ENCODE measurements around the gene MAP7D2.

The MAP7D2 gene

DNA sequence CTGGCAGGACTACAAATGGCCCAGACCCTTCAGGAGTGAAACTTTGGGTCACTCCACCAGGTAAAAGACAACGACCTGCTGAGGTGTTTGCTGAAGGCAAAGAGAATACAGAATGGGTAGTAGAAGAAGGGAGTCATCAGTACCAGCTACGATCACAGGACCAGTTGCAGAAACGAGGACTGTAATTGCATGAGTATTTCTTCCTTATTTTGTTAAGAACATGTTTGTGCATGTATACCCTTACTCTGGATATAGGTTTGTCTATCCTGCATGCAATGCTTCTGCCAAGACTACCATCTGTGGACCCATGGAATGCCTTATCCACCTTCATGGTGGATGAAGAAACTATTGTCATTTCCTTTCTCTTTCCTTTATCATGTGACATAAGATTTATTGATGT is 77.7 kb downstream of the MAP7D2 start:
- no peak for DNase-seq (ENCODE audit: low read depth)

DNA sequence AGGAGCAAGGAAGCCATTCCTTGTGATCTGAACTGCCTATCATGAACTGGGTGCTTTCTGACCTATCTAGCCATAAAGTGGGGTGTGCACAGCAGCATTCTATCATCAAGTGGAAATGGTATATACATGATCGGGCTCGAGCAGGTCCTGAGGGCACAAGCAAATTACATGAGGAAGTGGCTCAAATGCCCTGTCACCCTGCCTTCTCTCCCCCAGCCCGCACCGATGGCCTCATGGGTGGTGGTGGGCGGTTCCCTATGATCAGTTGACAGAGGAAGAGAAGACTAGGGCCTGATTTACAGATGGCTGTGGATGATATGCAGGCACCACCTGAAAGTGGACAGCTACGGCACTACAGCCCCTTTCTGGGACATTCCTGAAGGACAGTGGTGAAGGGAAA is 79.5 kb downstream of the MAP7D2 start:
- no peak for DNase-seq (ENCODE audit: low read depth)

DNA sequence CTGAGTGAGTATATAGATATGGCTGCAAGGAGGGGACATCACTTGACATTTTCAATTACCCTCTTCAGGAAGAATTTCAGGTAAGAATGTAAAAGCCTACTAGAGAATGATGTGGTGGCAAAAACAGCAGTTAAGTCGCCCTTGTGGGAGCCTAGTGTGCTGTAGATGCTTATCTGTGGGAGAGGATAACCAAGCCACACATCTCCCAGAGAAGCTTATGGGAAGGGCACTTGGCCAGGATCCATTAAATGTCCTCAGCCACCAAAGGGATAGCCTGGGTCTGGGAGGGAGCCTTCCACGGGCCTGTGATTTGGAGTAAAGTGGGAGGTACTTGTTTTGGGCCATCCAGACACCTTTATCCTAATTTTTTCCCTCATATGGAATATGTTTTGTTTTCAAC is 84.5 kb downstream of the MAP7D2 start:
- DNase-seq (ENCODE audit: low read depth) = no peak

DNA sequence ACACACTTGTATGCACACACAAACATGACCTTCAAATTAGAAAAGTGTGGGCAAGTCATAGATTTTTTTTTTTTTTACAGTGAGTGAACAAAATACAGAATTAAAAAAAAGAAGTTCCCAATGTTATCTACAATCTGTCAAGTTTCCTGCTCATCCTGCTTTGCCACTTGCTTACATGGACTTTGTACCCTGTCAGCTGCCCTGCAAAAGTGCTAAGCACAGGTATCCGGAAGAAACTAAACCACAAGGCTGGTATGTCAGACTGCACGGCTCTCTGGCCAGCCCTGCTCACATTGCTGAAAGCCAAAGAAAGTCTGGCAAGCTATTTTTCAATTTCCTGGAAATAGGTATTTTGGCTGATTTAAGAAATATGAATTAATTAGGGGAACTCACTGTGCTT is 87.0 kb downstream of the MAP7D2 start:
- no peak for DNase-seq (ENCODE audit: low read depth)

DNA sequence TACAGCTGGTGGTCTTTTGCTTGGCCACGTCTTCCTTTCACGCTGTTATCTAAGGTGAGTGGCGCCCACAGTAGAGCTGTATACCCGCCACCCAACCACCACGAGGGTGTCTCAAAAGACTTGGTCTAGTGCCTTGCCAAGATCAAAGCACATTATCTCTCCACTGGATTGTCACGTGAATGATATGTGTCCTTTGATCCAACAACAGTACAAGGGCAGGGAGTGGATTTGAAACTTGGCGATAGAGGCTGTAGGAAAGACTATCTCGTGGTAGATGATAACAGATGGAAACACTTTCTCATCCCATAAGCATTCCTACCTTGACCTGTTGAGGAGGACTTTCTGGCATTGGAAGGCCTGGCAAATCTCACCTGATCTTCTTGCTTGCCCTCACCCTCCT is 88.1 kb downstream of the MAP7D2 start:
- no peak for DNase-seq (ENCODE audit: low read depth)

DNA sequence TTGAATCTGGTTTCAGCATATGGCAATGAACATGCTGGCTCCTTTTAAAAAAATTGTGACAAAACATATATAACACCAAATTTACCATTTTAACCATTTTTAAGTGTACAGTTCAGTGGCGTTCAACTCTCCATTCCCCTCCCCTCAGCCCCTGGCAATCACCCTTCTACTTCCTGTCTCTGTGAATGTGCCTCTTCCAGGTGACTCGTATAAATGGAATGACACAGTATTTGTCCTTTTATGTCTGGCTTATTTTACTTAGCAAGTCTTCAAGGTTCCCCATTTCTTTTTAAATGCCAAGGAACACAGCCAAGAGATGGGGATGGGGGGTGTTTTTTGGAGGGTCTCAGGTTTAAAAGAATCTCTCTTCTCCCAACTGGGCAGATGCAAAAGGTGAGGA is 90.4 kb downstream of the MAP7D2 start:
- DNase-seq (ENCODE audit: low read depth) = no peak

DNA sequence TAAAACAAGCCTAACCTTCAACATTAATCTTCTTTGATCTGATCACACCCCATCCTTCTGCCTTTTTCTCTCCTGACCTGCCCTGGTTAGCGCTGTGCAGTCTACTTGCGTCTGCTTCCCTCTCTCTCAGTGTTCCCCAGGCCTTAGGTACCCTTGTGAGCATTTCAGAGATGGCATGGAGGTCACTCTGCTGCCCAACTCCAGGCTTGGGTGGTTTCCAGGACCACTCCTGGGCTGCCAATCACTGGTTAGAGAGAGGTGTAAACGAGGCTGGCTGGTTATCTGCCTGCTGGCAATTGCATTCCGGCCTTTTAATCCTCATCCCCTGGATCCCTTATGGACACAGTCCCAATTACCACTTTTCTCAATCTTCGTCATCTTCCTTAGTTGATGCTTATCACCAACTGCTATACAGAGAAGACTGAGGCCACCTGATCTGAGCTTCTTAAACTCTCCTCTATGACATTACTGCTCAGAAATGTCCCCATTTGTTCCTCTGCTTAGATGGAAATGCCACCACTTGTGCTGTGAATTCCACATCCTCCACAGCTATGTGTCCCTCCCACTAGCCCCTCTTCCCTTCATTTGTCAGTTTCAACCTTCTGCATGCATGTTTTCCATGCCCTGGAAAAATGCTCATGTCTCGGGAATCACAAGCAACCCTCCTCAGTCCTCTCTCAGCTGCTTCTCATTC is 96.9 kb downstream of the MAP7D2 start:
- no peak for DNase-seq (ENCODE audit: low read depth)

DNA sequence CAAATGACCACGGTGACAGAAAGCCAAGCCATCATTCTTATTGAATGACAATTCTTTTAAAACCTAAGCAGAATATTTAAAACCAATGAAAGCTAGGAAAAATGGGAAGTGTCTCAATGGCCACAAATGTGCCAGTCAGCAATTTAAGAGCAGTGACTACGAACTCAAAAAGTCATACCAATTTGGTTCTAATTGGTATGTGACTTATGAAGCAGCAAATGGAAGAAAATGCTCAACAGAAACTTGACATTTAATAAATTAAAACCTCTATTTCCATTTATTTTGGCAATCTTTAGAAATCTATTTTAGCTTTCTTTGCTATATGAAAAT is 100.1 kb downstream of the MAP7D2 start:
- no peak for DNase-seq (ENCODE audit: low read depth)

DNA sequence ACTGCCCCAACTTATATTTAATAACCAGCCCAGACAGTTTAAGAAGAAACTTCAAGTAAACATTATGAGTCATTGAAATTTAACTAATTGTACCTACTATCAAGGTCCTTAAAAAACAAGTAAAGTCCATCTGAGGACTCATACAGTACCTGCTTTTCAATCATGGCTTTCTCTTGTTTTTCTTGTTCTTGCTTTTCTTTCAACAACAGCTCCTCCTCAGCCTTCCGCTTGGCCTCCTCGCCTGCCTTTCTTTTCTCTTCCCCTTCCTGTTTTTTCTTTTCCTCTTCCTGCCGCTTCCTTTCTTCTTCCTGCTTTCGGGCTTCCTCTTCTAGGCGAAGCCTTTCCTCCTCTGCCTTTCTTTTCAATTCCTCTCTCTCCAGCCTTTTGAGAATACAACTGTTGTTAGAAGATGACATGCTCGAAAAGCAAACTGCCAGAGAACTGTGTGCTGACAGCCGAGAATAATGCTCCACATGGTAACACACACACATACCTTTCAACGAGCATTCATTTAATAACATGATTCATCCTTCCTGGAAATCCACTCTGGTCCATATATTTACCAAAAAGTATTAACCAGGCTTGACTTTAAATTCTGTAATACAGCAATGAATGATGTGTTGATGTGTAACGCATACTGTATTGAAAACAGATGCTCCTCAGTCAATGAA is 100.6 kb downstream of the MAP7D2 start:
- DNase-seq (ENCODE audit: low read depth) = no peak

DNA sequence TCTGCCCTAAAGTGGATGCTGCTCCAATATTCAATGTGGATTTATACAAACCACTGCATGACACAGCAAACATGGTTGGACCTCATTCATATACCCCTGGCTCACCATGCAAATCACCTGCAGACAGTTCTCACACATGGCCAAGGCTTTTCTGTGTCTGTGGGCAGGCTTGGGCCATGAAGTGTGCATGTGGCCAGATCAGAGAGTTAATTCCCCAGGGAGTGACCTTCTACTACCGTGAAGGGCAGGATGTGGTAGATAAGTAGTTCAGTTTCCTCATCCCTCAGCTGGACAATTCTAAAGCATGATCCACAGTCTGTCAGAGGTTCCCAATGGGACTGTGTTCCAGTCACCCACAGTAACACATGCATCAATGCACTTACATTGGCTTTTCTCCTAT is 101.3 kb downstream of the MAP7D2 start:
- no peak for DNase-seq (ENCODE audit: low read depth)

DNA sequence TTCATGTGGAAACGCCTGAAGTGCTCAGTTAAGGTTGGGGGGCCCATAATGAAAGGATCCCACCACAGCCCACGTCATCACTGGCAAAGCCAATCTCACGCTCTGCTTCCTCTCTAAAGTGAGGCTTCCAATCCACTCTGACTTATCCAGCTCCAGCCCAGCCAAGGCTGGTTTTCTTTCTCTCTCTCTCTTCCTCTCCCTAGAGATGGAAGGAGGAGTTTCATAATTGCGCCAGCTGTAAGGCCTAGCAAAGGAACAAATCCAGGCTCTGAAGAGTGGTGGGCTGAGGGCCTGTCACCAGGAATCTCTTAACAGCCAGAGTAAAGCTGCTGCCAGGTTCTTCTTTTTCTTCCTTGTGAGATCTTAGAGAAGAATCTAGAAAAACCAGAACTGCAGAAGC is 105.1 kb downstream of the MAP7D2 start:
- no peak for DNase-seq (ENCODE audit: low read depth)

DNA sequence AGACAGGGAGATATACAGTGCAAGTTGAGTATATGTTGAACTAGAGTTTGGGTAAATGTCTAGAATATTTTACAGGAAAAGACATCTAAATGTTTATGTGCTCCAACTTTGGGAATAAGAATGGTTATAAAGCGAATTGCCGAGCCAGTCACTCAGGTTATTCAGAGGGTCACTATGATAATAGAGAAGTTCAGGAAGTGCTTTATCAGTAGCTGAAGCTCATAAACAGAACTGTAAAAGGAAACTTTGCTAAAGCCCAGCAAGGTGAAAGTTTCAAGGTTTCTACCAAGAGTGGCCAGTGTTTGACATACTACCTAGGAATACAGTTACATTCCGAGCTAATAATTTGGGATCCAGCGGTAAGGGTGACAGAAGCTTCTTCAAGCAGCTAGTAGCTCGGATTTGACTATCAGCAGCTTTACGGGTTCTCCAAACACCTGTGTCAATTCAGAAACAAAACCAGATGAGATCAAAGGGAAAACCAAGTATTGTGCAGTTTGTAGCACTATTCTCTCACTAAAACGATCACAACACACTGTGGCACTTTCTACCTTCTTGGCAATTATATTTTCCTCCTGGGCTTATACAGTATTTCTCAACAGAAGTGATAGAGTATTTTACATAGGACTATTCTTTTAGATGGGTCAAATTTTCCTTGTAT is 108.6 kb downstream of the MAP7D2 start:
- DNase-seq (ENCODE audit: low read depth) = no peak

DNA sequence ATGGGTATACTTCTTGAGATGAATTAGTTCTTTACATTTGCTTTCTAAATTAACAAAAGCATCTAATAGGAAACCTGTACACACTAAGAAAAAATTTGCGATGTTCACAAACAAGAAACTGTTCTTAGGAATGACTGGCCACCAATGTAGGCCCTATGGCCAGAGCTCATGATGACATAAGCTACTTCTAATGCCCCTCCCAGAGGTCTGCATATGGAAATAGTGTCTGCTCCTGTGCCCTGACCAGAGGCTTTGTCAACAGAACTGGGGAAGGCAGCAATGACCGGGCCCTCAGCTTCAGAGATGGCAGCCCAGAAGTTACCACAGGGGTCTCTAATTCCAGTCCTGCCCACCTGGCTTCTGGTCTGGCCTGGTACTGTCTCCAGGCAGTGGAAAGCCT is 110.8 kb downstream of the MAP7D2 start:
- DNase-seq (ENCODE audit: low read depth) = no peak

DNA sequence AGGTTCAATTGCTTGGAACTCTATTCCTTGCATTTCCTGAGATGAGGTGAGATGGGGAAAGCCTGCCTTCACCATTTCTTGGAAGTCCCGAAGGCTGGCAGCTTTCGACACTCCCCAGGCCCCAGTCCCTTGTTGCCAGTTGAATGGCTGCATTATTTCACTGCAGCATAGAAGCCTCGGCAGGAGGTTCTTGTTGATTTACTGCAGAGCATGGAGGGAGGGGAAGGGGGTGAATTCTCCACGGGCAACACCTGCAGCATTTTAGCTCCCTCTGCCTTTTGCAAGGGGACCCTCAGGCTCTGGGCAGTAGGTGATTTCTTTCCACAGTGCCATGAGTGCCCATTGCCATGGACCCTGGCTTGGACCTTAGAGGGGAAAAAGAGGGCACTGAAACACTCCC is 115.1 kb downstream of the MAP7D2 start:
- DNase-seq (ENCODE audit: low read depth) = no peak

DNA sequence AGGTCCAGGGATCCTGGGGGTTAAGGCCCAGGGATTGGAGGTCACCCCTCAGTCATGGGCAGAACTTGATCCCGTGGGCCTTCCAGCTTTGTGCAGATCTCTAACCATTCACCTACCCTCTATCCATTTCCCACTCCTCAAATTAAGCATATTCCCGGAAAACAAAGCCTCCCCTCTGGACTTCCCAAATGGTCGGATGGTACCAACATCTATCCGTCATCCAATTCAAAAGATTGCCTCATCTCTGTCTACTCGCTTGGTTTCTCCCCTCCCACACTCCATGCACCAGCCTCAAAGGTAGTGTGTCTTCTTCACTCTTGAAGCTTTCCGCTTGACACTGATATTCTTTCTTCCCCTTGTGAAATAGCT is 125.4 kb downstream of the MAP7D2 start:
- DNase-seq (ENCODE audit: low read depth) = peak; percentile 1

DNA sequence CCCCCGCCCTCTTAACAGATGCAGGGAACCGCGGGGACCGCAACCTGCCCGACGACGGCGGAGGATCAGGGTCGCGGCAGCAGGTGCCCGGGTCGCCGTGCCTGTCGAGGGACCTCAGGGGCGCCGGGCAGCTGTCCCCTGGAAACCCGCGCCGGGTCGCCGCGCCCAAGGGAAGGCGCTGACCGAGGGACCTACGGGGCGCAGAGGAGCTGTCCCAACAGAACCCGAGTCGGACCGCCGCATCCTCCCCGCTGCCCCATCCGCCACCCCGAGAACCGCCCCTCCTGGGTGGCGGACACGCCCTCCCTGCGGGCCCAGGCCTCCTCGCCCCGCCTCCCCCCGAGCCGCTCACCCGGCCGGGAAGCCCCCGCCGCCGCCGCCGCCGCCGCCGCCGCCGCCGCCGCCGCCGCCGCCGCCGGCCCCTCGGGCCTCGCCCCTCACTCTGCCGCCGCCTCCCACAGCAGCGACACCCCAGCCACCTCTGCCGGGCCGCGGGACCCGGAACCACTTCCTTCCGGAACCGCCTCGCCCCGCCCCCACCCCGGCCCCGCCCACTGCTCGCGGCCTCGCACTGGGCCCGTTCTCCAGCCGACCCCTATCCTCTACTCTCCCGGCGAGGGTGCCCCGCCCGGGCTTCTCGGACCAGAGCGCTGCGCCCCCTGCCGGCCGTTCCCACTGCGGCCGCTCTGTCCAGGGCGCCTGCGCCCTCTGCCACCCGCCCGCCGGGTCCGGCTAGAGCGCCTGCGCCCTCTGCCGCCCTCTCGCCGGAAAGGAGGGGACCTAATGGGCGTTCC is 126.0 kb downstream of the MAP7D2 start, which contains the start of gene BCLAF3:
BCLAF3 (minus strand) TSS at position 506 of the 794 bp plus-strand sequence. CDS start 20,797 bp downstream, outside the sequence.
- peak; percentile 83 for DNase-seq (ENCODE audit: low read depth)

DNA sequence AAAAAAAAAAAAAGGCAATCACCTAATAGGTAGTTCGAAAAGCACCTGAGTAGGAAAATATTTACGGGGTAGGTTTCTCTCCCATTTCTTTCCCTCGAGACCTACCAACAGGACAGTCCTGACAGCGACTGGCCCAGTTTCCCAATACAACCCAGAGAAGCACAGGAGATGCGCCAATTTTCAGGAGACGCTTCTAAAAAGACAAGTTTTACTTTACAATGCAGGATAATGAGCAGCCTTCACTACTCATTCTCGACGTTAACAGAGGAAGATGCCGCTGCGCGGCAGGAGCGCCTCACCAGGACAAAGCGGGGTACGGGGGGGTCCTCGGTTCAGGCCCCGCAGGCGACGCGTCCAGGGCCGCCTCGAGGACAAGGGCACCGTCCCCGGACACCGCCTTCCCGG is 126.6 kb downstream of the MAP7D2 start:
- no peak for DNase-seq (ENCODE audit: low read depth)

DNA sequence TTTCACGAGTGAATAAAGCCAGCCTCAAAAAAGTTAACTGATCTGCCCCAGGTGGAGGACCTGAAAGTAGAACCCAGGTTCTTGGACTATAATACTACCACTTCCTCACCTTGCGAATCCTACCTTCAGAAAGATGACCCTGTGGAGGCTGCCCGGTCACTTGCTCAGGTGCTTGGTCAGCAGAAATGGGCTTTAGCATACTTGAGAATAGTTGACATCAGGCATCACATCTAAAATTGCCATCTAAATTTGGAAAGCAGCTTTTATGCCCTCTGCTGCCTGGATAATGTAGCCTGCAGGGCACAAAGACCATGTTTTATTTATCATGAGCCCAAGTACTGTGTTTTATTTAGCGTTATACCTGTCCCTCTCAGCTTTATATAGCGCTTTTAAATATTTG is 128.9 kb downstream of the MAP7D2 start:
- no peak for DNase-seq (ENCODE audit: low read depth)

DNA sequence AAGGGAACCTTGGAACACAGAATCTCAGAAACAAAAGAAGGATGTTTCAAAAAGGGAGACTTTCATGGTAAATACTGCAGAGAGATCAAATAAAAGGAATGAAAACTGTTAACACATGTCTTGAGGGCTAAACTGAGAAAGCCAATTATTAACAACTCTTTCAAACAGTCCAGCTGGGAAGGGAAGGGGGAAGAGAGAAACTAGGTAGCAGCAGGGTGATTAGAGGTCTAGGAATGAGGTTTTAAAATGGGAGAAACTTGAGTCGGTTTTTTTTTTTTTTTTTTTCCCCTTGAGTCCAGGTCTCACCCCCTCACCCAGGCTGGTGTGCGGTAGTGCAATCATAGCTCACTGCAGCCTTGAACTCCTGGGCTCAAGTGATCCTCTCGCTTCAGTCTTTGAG is 130.2 kb downstream of the MAP7D2 start:
- no peak for DNase-seq (ENCODE audit: low read depth)

DNA sequence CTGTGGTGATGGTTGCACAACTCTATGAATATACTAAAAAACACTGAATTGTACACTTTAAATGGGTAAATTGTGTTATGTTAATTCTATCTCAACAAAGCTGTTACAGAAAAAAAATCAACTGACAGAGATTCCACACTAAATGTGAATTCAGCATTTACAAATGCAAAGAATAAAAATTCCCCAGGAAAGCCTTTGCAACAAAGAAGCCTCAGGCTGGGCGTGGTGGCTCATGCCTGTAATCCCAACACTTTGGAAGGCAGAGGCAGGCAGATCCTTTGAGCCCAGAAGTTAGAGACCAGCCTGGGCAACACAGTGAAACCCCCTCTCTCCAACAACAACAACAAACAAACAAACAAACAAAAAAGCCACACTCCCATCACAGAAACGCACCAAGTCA is 134.8 kb downstream of the MAP7D2 start:
- DNase-seq (ENCODE audit: low read depth) = no peak

DNA sequence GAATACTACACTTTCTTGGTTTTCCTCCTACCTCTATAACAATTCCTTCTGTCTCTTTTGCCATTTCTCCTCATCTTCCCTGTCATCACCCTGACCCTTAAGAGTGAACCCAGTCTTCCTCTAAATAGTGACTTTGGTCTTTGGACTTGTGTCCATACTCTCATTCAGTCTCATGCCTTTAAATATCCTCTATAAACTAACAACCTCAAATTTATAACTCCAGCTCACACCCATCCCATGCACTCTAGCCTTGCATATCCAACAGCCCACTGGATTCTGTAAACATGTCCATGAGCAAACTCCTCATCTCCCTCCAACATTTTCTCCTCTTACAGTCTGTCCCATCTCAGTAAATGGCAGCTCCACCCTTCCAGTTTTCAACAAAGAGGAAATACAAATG is 140.9 kb downstream of the MAP7D2 start:
- no peak for DNase-seq (ENCODE audit: low read depth)

DNA sequence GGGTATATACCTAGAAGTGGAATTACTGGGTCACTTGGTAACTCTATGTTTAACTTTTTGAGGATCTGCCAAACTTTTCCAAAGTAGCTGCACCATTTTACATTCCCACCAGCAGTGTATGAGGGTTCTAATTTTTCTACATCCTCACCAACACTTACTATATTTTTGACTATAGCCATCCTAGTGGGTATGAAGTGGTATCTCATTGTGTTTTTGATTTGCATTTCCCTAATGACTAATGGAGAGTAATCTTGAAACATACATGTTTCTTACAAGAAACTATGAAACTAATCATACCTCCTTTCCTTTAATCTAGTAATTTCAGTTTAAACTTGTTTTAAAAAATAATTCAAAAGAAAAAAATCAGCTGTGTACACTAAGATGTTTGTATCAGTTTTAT is 143.7 kb downstream of the MAP7D2 start:
- no peak for DNase-seq (ENCODE audit: low read depth)

DNA sequence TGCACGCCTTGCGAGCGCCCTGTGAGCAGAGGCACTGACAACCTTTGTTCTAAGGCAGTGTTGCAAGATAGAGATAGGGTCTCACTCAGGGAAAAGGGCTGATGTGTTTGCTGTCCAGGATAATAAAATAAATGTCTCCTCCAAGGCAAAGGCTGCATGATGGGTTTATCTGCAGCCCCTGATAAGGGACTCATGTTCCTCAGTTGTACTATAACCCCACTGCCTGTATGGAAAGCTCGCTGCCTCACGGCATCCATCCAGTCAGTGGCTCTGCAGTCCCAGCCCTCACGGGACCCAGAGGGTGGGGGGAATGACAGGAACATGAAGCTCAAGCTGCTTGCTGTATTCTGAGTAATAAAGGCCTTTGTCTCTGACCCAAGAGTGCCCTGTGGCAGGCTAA is 148.4 kb downstream of the MAP7D2 start:
- DNase-seq (ENCODE audit: low read depth) = no peak
